Measurements from ENCODE around the gene PCED1A. TPM values are rescaled to one million over a fixed set of nuclear protein-coding genes. Genes with fewer than 3 reads are reported as not detected.
"Not testable (repeated sequence)": the region's sequence is repeated elsewhere in the genome, so short reads cannot be mapped to it uniquely, and the experiment has no call there.

PCED1A gene
- total RNA-seq, 2 donors from 2014 or later: 15.0 to 38.5 TPM

DNA sequence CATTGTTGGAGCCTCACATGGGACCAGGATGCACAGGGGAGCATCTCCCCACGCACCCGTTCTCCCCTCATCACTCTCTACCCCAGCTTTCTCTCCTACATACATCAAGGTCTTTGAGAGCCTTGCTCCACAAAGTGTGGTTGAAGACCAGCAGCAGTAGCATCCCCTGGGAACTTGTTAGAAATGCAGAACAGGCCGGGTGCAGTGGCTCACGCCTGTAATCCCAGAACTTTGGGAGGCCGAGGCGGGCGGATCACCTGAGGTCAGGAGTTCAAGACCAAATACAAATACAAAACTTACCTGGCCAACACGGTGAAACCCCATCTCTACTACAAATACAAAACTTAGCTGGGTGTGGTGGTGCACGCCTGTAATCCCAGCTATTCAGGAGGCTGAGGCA is 32.5 kb downstream of the PCED1A start:
- H3K9me3 Mint-ChIP-seq; H3K4me1 Mint-ChIP-seq; H3K27ac Mint-ChIP-seq; H3K4me3 Mint-ChIP-seq; ATAC-seq (replicated peaks); H3K36me3 Mint-ChIP-seq (ENCODE audit: low read depth): not testable (repeated sequence)
- H3K27me3 Mint-ChIP-seq: peaks cover 43% of the 10 kb centered on the region

DNA sequence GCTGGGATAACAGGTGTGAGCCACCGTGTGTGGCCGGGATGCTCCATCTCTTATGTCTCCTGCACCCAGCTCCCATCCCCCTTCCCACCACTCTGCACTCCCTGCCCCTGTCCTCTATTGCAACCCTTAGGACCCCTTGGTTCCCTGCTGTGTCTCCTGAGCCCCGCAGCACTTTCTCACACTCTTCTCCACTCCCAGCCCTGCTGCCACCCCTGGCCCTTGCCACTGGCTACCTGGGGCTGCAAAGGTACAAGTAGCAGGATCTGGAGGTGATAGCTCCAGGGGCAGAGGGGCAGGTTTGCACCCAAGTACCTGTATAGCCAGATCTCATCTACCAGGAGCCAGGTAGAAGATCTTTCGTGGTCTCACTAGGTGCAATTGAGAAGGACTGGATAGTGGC is 33.4 kb downstream of the PCED1A start:
- H3K4me3 Mint-ChIP-seq: no peak overlapping the region

DNA sequence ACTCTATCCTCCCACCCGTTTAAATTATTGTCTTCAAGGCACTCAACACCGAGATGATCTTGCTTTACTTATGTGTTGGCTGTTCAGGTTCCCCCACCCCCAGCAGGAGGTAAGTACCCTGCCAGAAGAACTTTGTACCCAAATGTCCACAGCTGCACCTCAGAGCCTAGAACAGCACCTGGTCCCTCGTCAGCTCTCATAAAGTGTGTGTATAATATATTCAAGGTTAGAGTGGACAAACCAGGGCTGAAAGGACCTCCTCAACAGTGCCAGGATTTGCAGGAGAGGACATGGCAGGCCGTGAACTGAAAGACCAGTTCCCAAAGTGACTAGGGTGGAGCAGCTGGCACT is 34.1 kb downstream of the PCED1A start:
- Mint-ChIP-seq H3K36me3 (ENCODE audit: low read depth) (no peaks in the 10 kb centered on the region), H3K27ac (no peak overlapping the region), H3K27me3 (peaks cover 40% of the 10 kb centered on the region), H3K4me3 (no peak overlapping the region), H3K4me1 (peaks cover 5% of the 10 kb centered on the region), H3K9me3 (no peaks in the 10 kb centered on the region)
- no peak for ATAC-seq (replicated peaks)

More for the DNA sequence above, 33.4 kb downstream of the PCED1A start:
- no peak for ATAC-seq (replicated peaks)
- H3K27ac Mint-ChIP-seq: no peak overlapping the region
- no peaks in the 10 kb centered on the region for H3K9me3 Mint-ChIP-seq
- no peaks in the 10 kb centered on the region for H3K36me3 Mint-ChIP-seq (ENCODE audit: low read depth)
- H3K4me1 Mint-ChIP-seq: peaks cover 5% of the 10 kb centered on the region
- H3K27me3 Mint-ChIP-seq: peaks cover 42% of the 10 kb centered on the region

- H3K4me3 Mint-ChIP-seq: no peak overlapping the region
- H3K4me1 Mint-ChIP-seq: peaks cover 10% of the 10 kb centered on the region
- no peaks in the 10 kb centered on the region for H3K36me3 Mint-ChIP-seq (ENCODE audit: low read depth)
- peaks cover 40% of the 10 kb centered on the region for H3K27me3 Mint-ChIP-seq
- no peaks in the 10 kb centered on the region for H3K9me3 Mint-ChIP-seq
- no peak for ATAC-seq (replicated peaks)
- H3K27ac Mint-ChIP-seq: no peak overlapping the region
Measured at GRCh38 chr20:2805689-2806350, 34.6 kb downstream of the PCED1A start.

GRCh38 chr20:2804852-2805688 is 35.4 kb downstream of the PCED1A start:
- Mint-ChIP-seq H3K36me3 (ENCODE audit: low read depth) (no peaks in the 10 kb centered on the region), H3K27ac (no peak overlapping the region), H3K9me3 (no peaks in the 10 kb centered on the region), H3K4me3 (no peak overlapping the region), H3K4me1 (peaks cover 13% of the 10 kb centered on the region), H3K27me3 (peaks cover 44% of the 10 kb centered on the region)
- no peak for ATAC-seq (replicated peaks)

GRCh38 chr20:2804041-2804828 is 36.2 kb downstream of the PCED1A start:
- no peak overlapping the region for H3K4me3 Mint-ChIP-seq
- H3K36me3 Mint-ChIP-seq (ENCODE audit: low read depth): no peaks in the 10 kb centered on the region
- H3K9me3 Mint-ChIP-seq: no peaks in the 10 kb centered on the region
- peaks cover 51% of the 10 kb centered on the region for H3K27me3 Mint-ChIP-seq
- H3K27ac Mint-ChIP-seq: no peak overlapping the region
- no peak for ATAC-seq (replicated peaks)
- H3K4me1 Mint-ChIP-seq: peaks cover 22% of the 10 kb centered on the region

- H3K27ac Mint-ChIP-seq: peak overlapping the region; percentile 14
- no peaks in the 10 kb centered on the region for H3K9me3 Mint-ChIP-seq
- no peak for ATAC-seq (replicated peaks)
- no peaks in the 10 kb centered on the region for H3K36me3 Mint-ChIP-seq (ENCODE audit: low read depth)
- H3K4me3 Mint-ChIP-seq: peak overlapping the region; percentile 85
- peaks cover 56% of the 10 kb centered on the region for H3K27me3 Mint-ChIP-seq
- peaks cover 25% of the 10 kb centered on the region for H3K4me1 Mint-ChIP-seq
Measured at GRCh38 chr20:2801286-2801728, 39.1 kb downstream of the PCED1A start.

- peak; percentile 58 for ATAC-seq (replicated peaks)
- Mint-ChIP-seq H3K36me3 (ENCODE audit: low read depth) (no peaks in the 10 kb centered on the region), H3K4me1 (peaks cover 21% of the 10 kb centered on the region), H3K27me3 (peaks cover 51% of the 10 kb centered on the region), H3K4me3 (peak within 1 kb of the TSS; percentile 85), H3K9me3 (no peaks in the 10 kb centered on the region), H3K27ac (peak within 1 kb of the TSS; percentile 35)
Measured at GRCh38 chr20:2800521-2801285, 39.8 kb downstream of the PCED1A start, which contains the start of gene CPXM1. TSS of gene CPXM1 (minus strand) at chr20:2800627. CDS start at chr20:2800572, 55 bp downstream.

DNA sequence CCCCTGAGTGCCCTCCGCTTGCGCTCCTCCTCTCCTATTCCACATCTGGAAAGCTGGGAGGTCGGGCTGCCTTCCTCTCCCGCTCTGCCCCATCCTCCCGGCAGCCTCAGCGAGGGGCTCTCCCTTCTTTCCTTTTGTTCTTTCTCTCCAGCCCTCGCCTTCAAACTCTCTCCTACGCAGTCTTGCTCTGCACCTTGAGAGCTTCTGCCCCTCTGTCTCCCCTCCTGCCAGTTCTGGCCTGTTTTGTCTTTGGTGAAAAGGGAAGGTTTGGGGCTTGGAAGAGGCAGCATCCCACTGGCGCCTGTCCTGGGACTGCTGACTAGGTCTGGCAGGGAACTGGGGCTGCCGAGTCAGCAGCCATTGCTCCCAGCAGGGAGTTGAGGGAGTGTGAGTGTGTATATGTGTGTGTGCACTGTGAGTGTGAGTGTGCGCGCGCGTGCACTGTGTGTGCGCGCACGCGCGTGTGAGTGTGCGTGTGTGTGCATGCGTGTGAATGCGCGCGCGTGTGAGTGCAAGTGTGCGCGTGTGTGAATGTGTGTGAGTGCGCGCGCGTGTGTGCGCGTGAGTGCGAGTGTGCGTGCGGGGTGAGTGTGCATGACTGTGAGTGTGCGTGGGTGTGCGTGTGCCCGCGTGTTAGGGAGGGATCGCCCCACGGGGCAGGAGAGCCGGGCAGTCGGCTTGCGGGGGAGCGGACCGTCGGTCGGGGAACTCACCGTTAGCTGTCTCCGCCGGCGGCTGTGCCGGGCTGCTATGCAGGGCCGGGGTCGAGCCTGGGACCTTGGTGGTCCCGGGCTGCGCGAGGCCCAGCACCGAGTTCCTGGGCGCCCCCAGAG is 40.6 kb downstream of the PCED1A start:
- H3K4me3 Mint-ChIP-seq: peak overlapping the region; percentile 85
- H3K4me1 Mint-ChIP-seq: peaks cover 21% of the 10 kb centered on the region
- peak overlapping the region; percentile 35 for H3K27ac Mint-ChIP-seq
- H3K9me3 Mint-ChIP-seq: no peaks in the 10 kb centered on the region
- ATAC-seq (replicated peaks): peak; percentile 32
- peaks cover 51% of the 10 kb centered on the region for H3K27me3 Mint-ChIP-seq
- no peaks in the 10 kb centered on the region for H3K36me3 Mint-ChIP-seq (ENCODE audit: low read depth)

DNA sequence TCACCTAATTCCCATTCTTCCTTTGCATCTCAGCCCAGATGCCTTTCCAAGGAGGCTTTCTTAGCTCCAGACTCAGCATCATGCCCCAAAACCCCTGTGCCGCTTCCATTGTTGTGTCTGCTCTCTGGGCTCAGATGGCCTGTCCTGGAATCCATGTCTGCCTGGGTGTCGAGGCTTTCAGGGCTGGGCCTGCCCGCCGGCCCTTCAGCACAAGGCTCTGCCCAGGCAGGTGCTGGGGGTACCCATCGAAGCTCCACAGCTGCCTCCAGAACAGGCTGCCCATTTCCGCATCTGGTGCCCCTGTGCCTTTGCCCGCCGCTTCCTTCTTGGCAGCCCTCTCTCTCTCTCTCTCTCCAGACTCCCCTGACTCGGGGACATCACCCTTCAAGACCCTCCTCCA is 41.2 kb downstream of the PCED1A start:
- H3K27me3 Mint-ChIP-seq: peaks cover 51% of the 10 kb centered on the region
- H3K4me1 Mint-ChIP-seq: peaks cover 21% of the 10 kb centered on the region
- no peak for ATAC-seq (replicated peaks)
- H3K27ac Mint-ChIP-seq: peak overlapping the region; percentile 35
- peak overlapping the region; percentile 85 for H3K4me3 Mint-ChIP-seq
- no peaks in the 10 kb centered on the region for H3K9me3 Mint-ChIP-seq
- H3K36me3 Mint-ChIP-seq (ENCODE audit: low read depth): no peaks in the 10 kb centered on the region

GRCh38 chr20:2798814-2799213 is 41.6 kb downstream of the PCED1A start:
- peaks cover 46% of the 10 kb centered on the region for H3K27me3 Mint-ChIP-seq

GRCh38 chr20:2798095-2798805 is 42.2 kb downstream of the PCED1A start:
- Mint-ChIP-seq H3K36me3 (ENCODE audit: low read depth) (no peaks in the 10 kb centered on the region), H3K27me3 (peaks cover 48% of the 10 kb centered on the region)
- ATAC-seq (replicated peaks): no peak

More at GRCh38 chr20:2798814-2799213, 41.6 kb downstream of the PCED1A start:
- ATAC-seq (replicated peaks): no peak
- H3K27ac Mint-ChIP-seq: no peak overlapping the region
- peaks cover 21% of the 10 kb centered on the region for H3K4me1 Mint-ChIP-seq
- no peaks in the 10 kb centered on the region for H3K9me3 Mint-ChIP-seq
- no peaks in the 10 kb centered on the region for H3K36me3 Mint-ChIP-seq (ENCODE audit: low read depth)
- H3K4me3 Mint-ChIP-seq: peak overlapping the region; percentile 85

More at GRCh38 chr20:2798095-2798805, 42.2 kb downstream of the PCED1A start:
- Mint-ChIP-seq H3K27ac (no peak overlapping the region), H3K4me1 (peaks cover 21% of the 10 kb centered on the region), H3K9me3 (no peaks in the 10 kb centered on the region), H3K4me3 (no peak overlapping the region)

All from activated T-helper 17 cell treated with anti-CD3 and anti-CD28 coated beads, Interleukin-2, amount 50 U/mL, for 72 hours (primary cell).